Esophagus (tissue), 2 donors: ENCODE results near the gene TRMU. TPM values are rescaled to one million over a fixed set of nuclear protein-coding genes. Genes with fewer than 3 reads are reported as not detected.

Experiments used
- polyA plus RNA-seq, 2 donors: library from polyadenylated mRNA; stranded (reverse); fragments of 200-250 nt; gene quantifications; one replicate each; pipeline ENCODE4 v1.2.3, GENCODE V29; 2013
- donor health status: healthy with polysubstance abuse.
- donor health status: Bipolar disorder and iron deficiency.

TRMU gene
- polyA plus RNA-seq, 2 donors: 24.3 to 32.4 TPM

Other genes starting within 250 kb of the TRMU start
- 1 to 10 TPM; 3.2 to 3.9 TPM for gene PPARA, start 185.2 kb upstream of the TRMU start, polyA plus RNA-seq
- 1 to 10 TPM; 6.6 to 7.4 TPM for gene CDPF1, start 85.4 kb upstream of the TRMU start, polyA plus RNA-seq
- under 1 TPM; 0.10 to 0.11 TPM for gene PKDREJ, start 72.4 kb upstream of the TRMU start, polyA plus RNA-seq
- 1 to 10 TPM; 6.7 to 9.5 TPM for gene TTC38, start 67.7 kb upstream of the TRMU start, polyA plus RNA-seq
- gene GTSE1, start 38.8 kb upstream of the TRMU start, polyA plus RNA-seq: 1 to 10 TPM; 5.0 to 7.4 TPM
- gene CELSR1, start 201.9 kb downstream of the TRMU start, polyA plus RNA-seq: 10 to 100 TPM; 19.8 to 34.8 TPM